DOHH2 (cell line): ENCODE results near the gene TBL1XR1.

Source experiments
- H3F3A ChIP-seq: fragments of 200-600 bp; sonication (generic), shearing (Covaris generic); 2 replicates; pipeline ENCODE4 v1.6.0; 2016; ENCODE audit warnings: antibody characterized with exemption, mild to moderate bottlenecking; ENCODE audit not compliant: control insufficient read depth, insufficient read depth
- H3K27ac ChIP-seq: fragments of 200-600 bp; sonication (generic); 2 replicates; pipeline ENCODE4 v1.5.1; 2014; ENCODE audit warnings: low read depth, mild to moderate bottlenecking, low read length, moderate library complexity
- H3K27me3 ChIP-seq: fragments of 200-600 bp; sonication (generic); 2 replicates; pipeline ENCODE4 v1.6.1; 2014; ENCODE audit warnings: mild to moderate bottlenecking, low read length, mixed read lengths; ENCODE audit not compliant: control insufficient read depth
- H3K36me3 ChIP-seq: fragments of 200-600 bp; sonication (generic); 2 replicates; pipeline ENCODE4 v1.6.1; 2014; ENCODE audit warnings: mild to moderate bottlenecking, low read length, moderate library complexity, mixed read lengths; ENCODE audit not compliant: control insufficient read depth
- H3K4me1 ChIP-seq: fragments of 200-600 bp; sonication (generic); 2 replicates; pipeline ENCODE4 v1.6.1; 2014; ENCODE audit warnings: mild to moderate bottlenecking, low read length, mixed read lengths; ENCODE audit not compliant: control insufficient read depth
- H3K4me2 ChIP-seq: fragments of 200-600 bp; sonication (generic); 2 replicates; pipeline ENCODE4 v1.6.0; 2014; ENCODE audit warnings: mild to moderate bottlenecking, low read length, moderate library complexity
- H3K4me3 ChIP-seq: fragments of 200-600 bp; sonication (generic); 2 replicates; pipeline ENCODE4 v1.5.1; 2014; ENCODE audit warnings: mild to moderate bottlenecking, low read length, mixed read lengths
- H3K79me2 ChIP-seq: fragments of 200-600 bp; sonication (generic); 2 replicates; pipeline ENCODE4 v1.6.1; 2014; ENCODE audit warnings: mild to moderate bottlenecking, low read length, mixed read lengths; ENCODE audit not compliant: control insufficient read depth
- H3K9me2 ChIP-seq: fragments of 200-600 bp; sonication (generic); replicated peaks from 2 replicates; pipeline ENCODE4 v1.6.1; 2014; ENCODE audit warnings: mild to moderate bottlenecking, low read length, mixed read lengths; ENCODE audit not compliant: control insufficient read depth
- H3K9me3 ChIP-seq: fragments of 200-600 bp; sonication (generic); 2 replicates; pipeline ENCODE4 v1.6.1; 2014; ENCODE audit warnings: antibody characterized with exemption, low read length, mixed read lengths; ENCODE audit not compliant: control insufficient read depth, insufficient read depth
- H4K20me1 ChIP-seq: fragments of 200-600 bp; sonication (generic); 2 replicates; pipeline ENCODE4 v1.6.0; 2014; ENCODE audit warnings: low read depth, mild to moderate bottlenecking, antibody characterized with exemption, low read length, moderate library complexity; ENCODE audit not compliant: control insufficient read depth, insufficient read depth
- EZH2phosphoT487 ChIP-seq: fragments of 200-600 bp; sonication (generic); IDR thresholded peaks from 2 replicates; pipeline ENCODE4 v1.6.1; 2017; ENCODE audit warnings: borderline replicate concordance, mild to moderate bottlenecking, antibody characterized with exemption, low read length, moderate library complexity, mixed read lengths
- TF ChIP-seq, protein P1 (sequence below): fragments of 200-600 bp; sonication (generic); IDR thresholded peaks from one replicate; pipeline ENCODE4 v1.5.1; 2014; ENCODE audit warnings: antibody characterized with exemption, mild to moderate bottlenecking, low read depth, low read length; ENCODE audit not compliant: poor library complexity, severe bottlenecking

The TBL1XR1 gene

DNA sequence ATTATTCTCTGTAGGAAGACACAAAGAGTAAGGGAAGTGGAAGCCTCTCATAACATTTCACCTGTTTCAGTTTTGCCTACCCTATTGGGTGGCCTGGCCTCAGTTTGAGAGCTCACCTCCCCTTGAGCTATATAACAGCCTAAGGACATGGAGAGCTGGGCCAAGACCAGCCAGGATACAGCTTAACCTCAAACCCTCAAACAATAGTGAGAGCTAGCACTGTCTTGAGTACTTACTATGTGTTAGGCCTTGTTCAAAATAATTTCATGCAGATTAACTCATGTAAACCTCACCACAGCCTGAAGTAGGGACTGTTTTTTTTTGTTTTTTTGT lies 15.0 kb upstream of the TBL1XR1 start:
- TF ChIP-seq EZH2phosphoT487: no peak
- TF ChIP-seq, protein P1, sequence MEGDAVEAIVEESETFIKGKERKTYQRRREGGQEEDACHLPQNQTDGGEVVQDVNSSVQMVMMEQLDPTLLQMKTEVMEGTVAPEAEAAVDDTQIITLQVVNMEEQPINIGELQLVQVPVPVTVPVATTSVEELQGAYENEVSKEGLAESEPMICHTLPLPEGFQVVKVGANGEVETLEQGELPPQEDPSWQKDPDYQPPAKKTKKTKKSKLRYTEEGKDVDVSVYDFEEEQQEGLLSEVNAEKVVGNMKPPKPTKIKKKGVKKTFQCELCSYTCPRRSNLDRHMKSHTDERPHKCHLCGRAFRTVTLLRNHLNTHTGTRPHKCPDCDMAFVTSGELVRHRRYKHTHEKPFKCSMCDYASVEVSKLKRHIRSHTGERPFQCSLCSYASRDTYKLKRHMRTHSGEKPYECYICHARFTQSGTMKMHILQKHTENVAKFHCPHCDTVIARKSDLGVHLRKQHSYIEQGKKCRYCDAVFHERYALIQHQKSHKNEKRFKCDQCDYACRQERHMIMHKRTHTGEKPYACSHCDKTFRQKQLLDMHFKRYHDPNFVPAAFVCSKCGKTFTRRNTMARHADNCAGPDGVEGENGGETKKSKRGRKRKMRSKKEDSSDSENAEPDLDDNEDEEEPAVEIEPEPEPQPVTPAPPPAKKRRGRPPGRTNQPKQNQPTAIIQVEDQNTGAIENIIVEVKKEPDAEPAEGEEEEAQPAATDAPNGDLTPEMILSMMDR: no peak
- Histone ChIP-seq H3K9me2 (no peaks in the 10 kb centered on the region), H3K36me3 (no peaks in the 10 kb centered on the region), H3F3A (no peaks in the 10 kb centered on the region), H3K4me3 (no peak overlapping the region), H3K27ac (no peak overlapping the region), H3K27me3 (no peaks in the 10 kb centered on the region), H3K4me2 (no peak overlapping the region), H3K9me3 (no peaks in the 10 kb centered on the region), H3K79me2 (no peaks in the 10 kb centered on the region), H4K20me1 (no peaks in the 10 kb centered on the region), H3K4me1 (no peaks in the 10 kb centered on the region)

DNA sequence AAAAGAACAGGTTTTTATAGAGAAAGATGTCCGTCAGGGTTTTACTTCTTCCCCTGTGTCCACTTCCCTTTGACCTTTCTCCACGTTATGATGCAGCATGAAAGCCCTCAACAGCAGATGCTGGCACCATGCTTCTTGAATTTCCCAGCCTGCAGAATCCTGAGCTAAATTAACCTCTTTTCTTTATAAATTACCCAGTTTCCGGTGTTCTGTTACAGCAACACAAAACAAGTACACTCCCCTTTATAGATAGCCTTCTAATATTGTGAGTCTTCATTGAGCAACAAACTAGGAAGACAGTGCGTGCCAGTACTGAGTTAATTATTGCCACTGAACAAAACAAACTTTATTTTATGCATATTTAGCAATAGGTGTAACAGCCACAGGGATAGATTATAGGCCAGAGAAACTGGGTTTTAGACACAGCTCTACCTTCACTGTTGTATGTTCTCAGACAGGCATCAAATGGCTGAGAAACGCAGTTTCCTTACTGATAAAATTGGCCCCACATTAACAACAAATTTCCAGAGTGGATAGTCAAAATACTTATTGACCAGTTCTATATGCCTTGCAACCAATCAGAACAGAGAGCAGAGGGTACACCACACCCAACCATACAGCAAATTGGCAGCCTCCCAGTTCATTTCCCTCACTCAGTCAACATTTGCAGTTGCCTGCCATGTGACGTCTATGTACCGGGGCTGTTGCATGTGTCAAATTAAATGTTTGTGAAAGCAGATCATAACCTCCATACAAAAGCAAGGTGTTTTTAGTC lies 14.4 kb upstream of the TBL1XR1 start:
- Histone ChIP-seq H3K27ac (no peak overlapping the region), H3K4me2 (no peak overlapping the region), H3K4me3 (no peak overlapping the region), H3F3A (no peaks in the 10 kb centered on the region), H3K79me2 (no peaks in the 10 kb centered on the region), H3K9me3 (no peaks in the 10 kb centered on the region), H3K4me1 (no peaks in the 10 kb centered on the region), H3K9me2 (no peaks in the 10 kb centered on the region), H3K27me3 (no peaks in the 10 kb centered on the region), H3K36me3 (no peaks in the 10 kb centered on the region), H4K20me1 (no peaks in the 10 kb centered on the region)
- TF ChIP-seq EZH2phosphoT487: no peak
- TF ChIP-seq, protein P1: no peak

DNA sequence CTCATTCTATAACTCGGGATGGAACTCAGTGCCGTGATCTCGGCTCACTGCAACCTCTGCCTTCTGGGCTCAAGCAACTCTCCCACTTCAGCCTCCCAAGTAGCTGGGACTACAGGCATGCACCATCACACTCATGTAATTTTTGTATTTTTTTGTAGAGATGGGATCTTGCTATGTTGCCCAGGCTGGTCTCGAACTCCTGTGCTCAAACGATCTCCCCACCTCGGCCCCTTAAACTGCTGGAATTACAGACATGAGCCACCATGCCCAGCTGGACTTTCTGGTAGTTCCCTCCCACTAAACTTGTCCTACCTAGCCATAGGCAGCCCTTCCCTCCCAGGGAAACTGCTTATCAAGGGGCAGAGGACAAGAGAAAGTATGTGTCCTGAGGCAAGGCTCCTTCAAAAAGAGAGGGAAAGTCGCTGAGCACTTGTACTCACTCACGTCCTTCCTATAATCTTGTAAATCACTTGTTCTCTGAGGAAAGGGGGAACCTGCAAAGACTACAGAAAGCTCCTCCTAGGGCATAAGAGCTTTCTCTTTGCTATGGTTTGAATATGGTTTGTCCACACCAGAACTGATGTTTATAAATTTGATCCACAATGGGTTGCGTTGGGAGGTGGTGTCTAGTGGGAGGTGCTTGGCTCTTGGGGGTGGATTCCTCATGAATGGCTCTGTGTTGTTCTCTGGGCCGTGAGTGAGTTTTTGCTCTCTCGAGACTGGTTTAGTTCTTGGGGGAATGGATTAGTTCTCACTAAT lies 13.6 kb upstream of the TBL1XR1 start:
- no peak overlapping the region for H3K27ac ChIP-seq
- no peaks in the 10 kb centered on the region for H3K79me2 ChIP-seq
- H3F3A ChIP-seq: no peaks in the 10 kb centered on the region
- H3K4me3 ChIP-seq: no peak overlapping the region
- no peak overlapping the region for H3K4me2 ChIP-seq
- no peaks in the 10 kb centered on the region for H3K36me3 ChIP-seq
- no peaks in the 10 kb centered on the region for H3K4me1 ChIP-seq
- TF ChIP-seq, protein P1: no peak
- TF ChIP-seq EZH2phosphoT487: no peak
- H3K9me2 ChIP-seq: no peaks in the 10 kb centered on the region
- H4K20me1 ChIP-seq: no peaks in the 10 kb centered on the region
- H3K27me3 ChIP-seq: no peaks in the 10 kb centered on the region
- no peaks in the 10 kb centered on the region for H3K9me3 ChIP-seq
